OCI-LY7 (cell line): ENCODE measurements around the gene TANC1. TPM values are rescaled to one million over a fixed set of nuclear protein-coding genes. Genes with fewer than 3 reads are reported as not detected.

Source experiments
- BruUV-seq: library from RNA; stranded (reverse); fragments of 400-500 nt; replicated peaks from 2 replicates; lab custom pipeline; 2021; lab: Mats Ljungman, UMichigan
- CTCF ChIA-PET: fragments of 300-600 bp; sonication (Branson Sonifier 250); formaldehyde crosslinking; loops from one replicate; lab custom pipeline; 2022; ENCODE audit warnings: antibody characterized with exemption; ENCODE audit not compliant: unreplicated experiment; lab: Charles Lee
- POLR2A ChIA-PET: fragments of 300-600 bp; sonication (Branson Sonifier 250); formaldehyde crosslinking; loops from one replicate; lab custom pipeline; 2022; ENCODE audit warnings: antibody characterized with exemption; lab: Charles Lee
- DNase-seq: peaks from one replicate; pipeline ENCODE4 v3.0.0-alpha.2; 2015; ENCODE audit warnings: low spot score
- H2AFZ ChIP-seq: fragments of 200-600 bp; sonication (generic), shearing (Covaris generic); 2 replicates; pipeline ENCODE4 v1.6.1; 2014; ENCODE audit warnings: mild to moderate bottlenecking, antibody characterized with exemption, low read length, moderate library complexity
- H3K27ac ChIP-seq: fragments of 200-600 bp; sonication (generic); 2 replicates; pipeline ENCODE4 v1.5.1; 2014; ENCODE audit warnings: mixed run types, low read depth, mild to moderate bottlenecking, moderate library complexity, low read length, inconsistent platforms; ENCODE audit not compliant: poor library complexity, severe bottlenecking
- H3K36me3 ChIP-seq: fragments of 200-600 bp; sonication (generic); 2 replicates; pipeline ENCODE4 v1.6.1; 2014; ENCODE audit warnings: mild to moderate bottlenecking, antibody characterized with exemption, low read length, moderate library complexity, mixed read lengths; ENCODE audit not compliant: insufficient read depth
- H3K4me1 ChIP-seq: fragments of 200-600 bp; sonication (generic); 2 replicates; pipeline ENCODE4 v1.5.1; 2014; ENCODE audit warnings: mild to moderate bottlenecking, low read length; ENCODE audit not compliant: insufficient read depth, poor library complexity, severe bottlenecking
- H3K4me2 ChIP-seq: fragments of 200-600 bp; sonication (generic); 2 replicates; pipeline ENCODE4 v1.6.1; 2014; ENCODE audit warnings: mild to moderate bottlenecking, low read length
- H3K4me3 ChIP-seq: fragments of 200-600 bp; sonication (generic); 2 replicates; pipeline ENCODE4 v1.5.1; 2014; ENCODE audit warnings: mild to moderate bottlenecking, low read depth, low read length; ENCODE audit not compliant: poor library complexity, severe bottlenecking
- H3K79me2 ChIP-seq: fragments of 200-600 bp; sonication (generic); 2 replicates; pipeline ENCODE4 v1.6.1; 2016; ENCODE audit warnings: low read depth, mild to moderate bottlenecking, low read length, moderate library complexity, mixed read lengths; ENCODE audit not compliant: insufficient read depth
- H3K9me2 ChIP-seq: fragments of 200-600 bp; sonication (generic); 2 replicates; pipeline ENCODE4 v1.6.1; 2016; ENCODE audit warnings: mild to moderate bottlenecking, low read length, mixed read lengths; ENCODE audit not compliant: insufficient read depth
- H3K9me3 ChIP-seq: fragments of 200-600 bp; sonication (generic); 2 replicates; pipeline ENCODE4 v1.6.1; 2014; ENCODE audit warnings: mild to moderate bottlenecking, mixed run types, low read length, mixed read lengths
- H4K20me1 ChIP-seq: fragments of 200-600 bp; sonication (generic); 2 replicates; pipeline ENCODE4 v1.6.1; 2014; ENCODE audit warnings: mild to moderate bottlenecking, antibody characterized with exemption, low read length, moderate library complexity, mixed read lengths; ENCODE audit not compliant: insufficient read depth
- EZH2phosphoT487 ChIP-seq: fragments of 200-600 bp; sonication (generic); IDR thresholded peaks from 2 replicates; pipeline ENCODE4 v1.6.1; 2018; ENCODE audit warnings: low read depth, borderline replicate concordance, mild to moderate bottlenecking, mixed run types, antibody characterized with exemption, low read length, moderate library complexity, mixed read lengths
- intact Hi-C: fragments of 100-400 bp; cut with micrococcal nuclease; formaldehyde crosslinking; loops from one replicate; pipeline ENCODE4 v1.10.0; 2022; ENCODE audit not compliant: unreplicated experiment
- total RNA-seq, 2 experiments: library from RNA; depleted of rRNA in 1 of 2; stranded (reverse); fragments of >200 nt in 1 of 2; shearing (Covaris generic) in 1 of 2; gene quantifications; 2 replicates each; pipeline ENCODE4 v1.2.3, GENCODE V29; 2014 to 2022
- TF ChIP-seq, protein P1 (sequence below): fragments of 200-600 bp; sonication (generic); conservative IDR thresholded peaks from 2 replicates; pipeline ENCODE4 v1.5.1; 2014; ENCODE audit warnings: mild to moderate bottlenecking, antibody characterized with exemption, low read length, moderate library complexity, mixed read lengths

TANC1 gene
- total RNA-seq, 2 experiments from 2014 or later, result 0.04 TPM; not detected in 1

GRCh38 chr2:159144776-159145614, 176.6 kb downstream of the TANC1 start:
- no TSS peak for BruUV-seq
- H3K36me3 ChIP-seq, result no peaks in the 10 kb centered on the region
- H4K20me1 ChIP-seq, result no peaks in the 10 kb centered on the region
- H3K9me2 ChIP-seq, result no peaks in the 10 kb centered on the region
- no peak overlapping the region for H3K27ac ChIP-seq
- no peaks in the 10 kb centered on the region for H3K79me2 ChIP-seq
- H2AFZ ChIP-seq, result 0 out of 2 replicates have a peak overlapping the region, but pooled peaks have one; percentile 25
- DNase-seq, result no peak
- no peaks in the 10 kb centered on the region for H3K4me1 ChIP-seq
- intact Hi-C loops, result no loop called here
- CTCF ChIA-PET, result no interaction called here
- no peaks in the 10 kb centered on the region for H3K9me3 ChIP-seq
- no peak overlapping the region for H3K4me2 ChIP-seq
- H3K4me3 ChIP-seq, result no peak overlapping the region
- TF ChIP-seq EZH2phosphoT487, result no peak
- TF ChIP-seq, protein P1, sequence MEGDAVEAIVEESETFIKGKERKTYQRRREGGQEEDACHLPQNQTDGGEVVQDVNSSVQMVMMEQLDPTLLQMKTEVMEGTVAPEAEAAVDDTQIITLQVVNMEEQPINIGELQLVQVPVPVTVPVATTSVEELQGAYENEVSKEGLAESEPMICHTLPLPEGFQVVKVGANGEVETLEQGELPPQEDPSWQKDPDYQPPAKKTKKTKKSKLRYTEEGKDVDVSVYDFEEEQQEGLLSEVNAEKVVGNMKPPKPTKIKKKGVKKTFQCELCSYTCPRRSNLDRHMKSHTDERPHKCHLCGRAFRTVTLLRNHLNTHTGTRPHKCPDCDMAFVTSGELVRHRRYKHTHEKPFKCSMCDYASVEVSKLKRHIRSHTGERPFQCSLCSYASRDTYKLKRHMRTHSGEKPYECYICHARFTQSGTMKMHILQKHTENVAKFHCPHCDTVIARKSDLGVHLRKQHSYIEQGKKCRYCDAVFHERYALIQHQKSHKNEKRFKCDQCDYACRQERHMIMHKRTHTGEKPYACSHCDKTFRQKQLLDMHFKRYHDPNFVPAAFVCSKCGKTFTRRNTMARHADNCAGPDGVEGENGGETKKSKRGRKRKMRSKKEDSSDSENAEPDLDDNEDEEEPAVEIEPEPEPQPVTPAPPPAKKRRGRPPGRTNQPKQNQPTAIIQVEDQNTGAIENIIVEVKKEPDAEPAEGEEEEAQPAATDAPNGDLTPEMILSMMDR, result no peak
- POLR2A ChIA-PET, result no interaction called here

DNA sequence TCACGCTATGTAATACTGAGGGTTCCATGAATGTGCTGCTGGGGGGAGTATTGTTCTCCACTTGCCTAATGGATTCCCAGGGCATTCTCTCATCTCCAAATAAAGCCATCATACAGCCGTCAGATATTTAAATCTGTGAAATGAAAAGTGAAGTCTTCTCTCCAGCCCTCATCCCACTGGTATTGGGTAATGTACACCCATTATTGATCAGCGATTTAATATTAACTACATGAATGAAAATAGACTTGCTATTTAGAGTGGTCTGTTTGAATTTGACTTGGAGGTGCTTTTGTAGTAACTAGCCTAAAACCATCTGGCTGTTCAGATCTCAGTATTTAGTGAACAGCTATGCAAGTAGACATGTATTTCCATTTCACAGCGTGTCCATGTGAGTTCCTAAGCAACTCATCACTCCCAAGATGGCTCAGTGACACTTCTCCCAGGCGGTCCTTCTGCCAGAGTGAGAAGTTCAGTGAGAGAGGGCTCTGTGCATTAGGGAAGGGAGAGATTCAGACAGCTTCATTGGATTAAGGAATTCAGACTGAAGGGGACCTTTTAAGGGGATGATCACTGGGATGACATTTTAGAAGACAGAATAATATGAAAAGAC, 177.4 kb downstream of the TANC1 start:
- Histone ChIP-seq H3K9me2 (no peaks in the 10 kb centered on the region), H3K4me3 (no peak overlapping the region), H3K4me1 (no peaks in the 10 kb centered on the region), H3K36me3 (no peaks in the 10 kb centered on the region), H2AFZ (no peak overlapping the region), H3K79me2 (no peaks in the 10 kb centered on the region), H4K20me1 (no peaks in the 10 kb centered on the region), H3K27ac (no peak overlapping the region), H3K4me2 (no peak overlapping the region), H3K9me3 (no peaks in the 10 kb centered on the region)
- POLR2A ChIA-PET, result no interaction called here
- DNase-seq, result no peak
- BruUV-seq, result no TSS peak
- TF ChIP-seq, protein P1, result no peak
- no peak for TF ChIP-seq EZH2phosphoT487
- CTCF ChIA-PET, result no interaction called here
- intact Hi-C loops, result no loop called here
